IPS-NIHi7 (cell line): Measurements from ENCODE around the gene TIGD1.

ENCODE experiments used
- DNase-seq: peaks from one replicate; pipeline ENCODE4 v3.0.0; 2012; ENCODE audit warnings: mixed read lengths; ENCODE audit errors: extremely low spot score

TIGD1 gene

DNA sequence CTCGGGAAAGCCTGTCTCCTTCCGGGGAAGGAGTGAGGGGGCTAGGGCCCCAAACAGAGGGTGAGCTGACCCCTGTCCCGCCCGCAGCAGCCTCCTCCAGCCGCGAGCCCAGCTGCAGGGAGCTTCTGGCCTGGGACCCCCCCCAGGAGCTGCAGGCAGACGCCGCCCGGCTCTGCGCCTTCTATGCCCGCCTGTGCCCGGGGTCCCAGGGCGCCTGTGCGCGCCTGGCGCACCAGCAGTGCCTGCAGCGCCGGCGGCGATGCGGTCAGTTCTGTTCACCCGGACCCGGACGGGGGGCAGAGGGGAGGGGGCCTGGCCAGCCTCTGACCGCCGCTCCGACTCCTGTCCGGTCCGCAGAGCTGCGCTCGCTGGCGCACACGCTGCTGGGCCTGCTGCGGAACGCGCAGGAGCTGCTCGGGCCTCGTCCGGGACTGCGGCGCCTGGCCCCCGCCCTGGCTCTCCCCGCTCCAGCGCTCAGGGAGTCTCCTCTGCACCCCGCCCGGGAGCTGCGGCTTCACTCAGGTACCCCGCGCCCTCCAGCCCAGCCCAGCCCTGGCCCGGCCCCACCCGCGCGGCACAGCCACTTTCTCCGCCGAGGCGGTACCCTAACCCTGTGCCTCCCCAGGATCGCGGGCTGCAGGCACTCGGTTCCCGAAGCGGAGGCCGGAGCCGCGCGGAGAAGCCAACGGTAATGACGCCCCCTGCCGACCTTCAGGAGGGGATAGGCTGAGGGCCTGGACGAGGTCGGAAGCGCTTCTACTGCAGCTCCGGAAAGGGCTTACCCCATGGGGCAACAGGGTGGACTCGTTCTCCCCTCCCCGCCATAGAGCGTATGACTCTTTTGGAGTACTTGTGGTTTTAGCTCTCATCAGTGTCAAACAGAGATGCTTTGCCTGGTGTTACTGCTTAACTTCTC is 26.4 kb downstream of the TIGD1 start:
- peak; percentile 86 for DNase-seq

DNA sequence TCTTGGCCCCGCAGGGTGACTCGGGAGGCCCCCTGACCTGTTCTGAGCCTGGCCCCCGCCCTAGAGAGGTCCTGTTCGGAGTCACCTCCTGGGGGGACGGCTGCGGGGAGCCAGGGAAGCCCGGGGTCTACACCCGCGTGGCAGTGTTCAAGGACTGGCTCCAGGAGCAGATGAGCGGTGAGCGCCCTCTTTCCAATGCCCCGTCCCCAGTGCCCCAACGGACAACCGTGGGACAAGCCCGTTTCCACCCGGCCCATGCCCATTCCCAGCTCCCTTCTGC is 27.0 kb downstream of the TIGD1 start:
- DNase-seq, result no peak

DNA sequence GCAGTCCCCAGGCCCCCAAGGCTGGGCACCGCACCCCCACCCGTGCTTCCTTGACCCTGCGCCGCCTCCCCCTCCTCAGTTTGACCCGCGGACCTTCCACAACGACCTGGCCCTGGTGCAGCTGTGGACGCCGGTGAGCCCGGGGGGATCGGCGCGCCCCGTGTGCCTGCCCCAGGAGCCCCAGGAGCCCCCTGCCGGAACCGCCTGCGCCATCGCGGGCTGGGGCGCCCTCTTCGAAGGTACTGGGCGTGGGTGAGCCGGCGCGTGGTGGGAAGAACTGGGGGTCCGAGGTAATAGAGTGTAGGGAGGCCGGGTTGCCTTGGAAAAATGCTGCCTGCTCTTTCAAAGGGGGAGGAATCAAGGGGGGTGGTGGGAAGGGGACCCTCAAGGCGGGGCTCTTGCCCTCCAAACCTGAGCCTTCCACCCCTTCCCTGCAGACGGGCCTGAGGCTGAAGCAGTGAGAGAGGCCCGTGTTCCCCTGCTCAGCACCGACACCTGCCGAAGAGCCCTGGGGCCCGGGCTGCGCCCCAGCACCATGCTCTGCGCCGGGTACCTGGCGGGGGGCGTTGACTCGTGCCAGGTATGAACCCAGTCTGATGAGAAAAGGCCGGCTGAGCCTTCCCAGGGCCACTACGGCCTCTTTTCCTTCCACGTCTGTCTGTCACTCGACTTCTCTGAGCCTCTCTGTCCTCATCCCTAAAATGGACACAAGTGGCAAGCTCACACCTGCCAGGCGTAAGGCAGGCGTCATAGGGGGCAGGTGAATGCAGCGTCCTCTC is 27.5 kb downstream of the TIGD1 start:
- DNase-seq, result no peak

DNA sequence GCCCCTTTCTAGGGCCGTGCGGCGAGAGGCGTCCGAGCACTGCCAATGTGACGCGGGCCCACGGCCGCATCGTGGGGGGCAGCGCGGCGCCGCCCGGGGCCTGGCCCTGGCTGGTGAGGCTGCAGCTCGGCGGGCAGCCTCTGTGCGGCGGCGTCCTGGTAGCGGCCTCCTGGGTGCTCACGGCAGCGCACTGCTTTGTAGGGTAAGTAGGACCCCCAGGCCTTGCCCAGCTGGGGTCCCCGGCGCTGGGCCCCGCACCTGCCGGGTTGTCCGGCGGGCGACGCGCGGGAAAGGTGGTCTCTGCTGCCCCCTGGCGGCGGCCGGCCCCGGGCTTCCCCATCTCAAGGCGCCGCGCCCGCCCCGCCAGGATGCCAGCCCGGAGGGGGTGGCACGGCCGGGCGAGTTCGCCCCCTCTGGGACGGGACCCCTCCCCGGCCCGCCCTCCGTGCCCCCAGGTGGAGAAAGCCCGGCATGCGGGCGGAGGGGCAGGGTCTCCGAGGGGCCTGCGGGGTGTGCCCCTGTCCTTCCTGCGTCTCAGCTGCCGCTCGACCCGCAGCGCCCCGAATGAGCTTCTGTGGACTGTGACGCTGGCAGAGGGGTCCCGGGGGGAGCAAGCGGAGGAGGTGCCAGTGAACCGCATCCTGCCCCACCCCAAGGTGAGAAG is 28.3 kb downstream of the TIGD1 start:
- peak; percentile 82 for DNase-seq

DNA sequence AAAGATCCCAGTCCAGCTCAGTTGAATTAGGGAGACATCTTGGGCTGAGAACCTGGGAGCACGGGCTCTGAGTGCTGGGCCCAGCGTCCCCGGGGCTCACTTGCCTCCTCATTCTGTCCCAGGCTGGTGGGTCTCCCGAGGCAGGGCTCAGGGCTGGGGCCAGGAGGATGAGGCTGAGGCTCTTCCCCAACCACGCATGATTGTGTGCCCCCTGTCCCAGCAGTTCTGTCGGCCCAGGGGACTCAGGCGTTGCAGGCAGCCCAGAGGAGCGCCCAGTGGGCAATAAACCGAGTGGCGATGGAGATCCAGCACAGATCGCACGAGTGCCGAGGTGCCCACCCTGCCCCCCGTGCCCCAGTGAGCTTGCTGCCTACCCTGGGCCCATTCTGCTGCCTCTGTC is 29.3 kb downstream of the TIGD1 start:
- no peak for DNase-seq

DNA sequence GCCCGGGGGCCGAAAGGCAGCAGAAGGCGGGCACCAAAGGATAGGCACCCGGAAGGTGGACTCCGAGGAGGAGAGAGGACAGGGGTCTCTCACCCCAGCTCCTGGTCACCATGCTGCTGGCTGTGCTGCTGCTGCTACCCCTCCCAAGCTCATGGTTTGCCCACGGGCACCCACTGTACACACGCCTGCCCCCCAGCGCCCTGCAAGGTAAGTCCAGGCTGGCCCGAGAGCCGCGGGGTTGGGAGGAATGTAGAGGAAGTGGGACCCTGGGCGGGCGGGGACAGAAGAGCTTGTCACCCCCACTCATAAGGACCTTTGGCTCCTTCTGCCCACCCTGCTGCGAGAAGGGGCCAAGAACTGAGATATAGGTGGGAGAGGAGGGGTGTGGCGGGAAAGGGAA is 29.9 kb downstream of the TIGD1 start:
- no peak for DNase-seq

DNA sequence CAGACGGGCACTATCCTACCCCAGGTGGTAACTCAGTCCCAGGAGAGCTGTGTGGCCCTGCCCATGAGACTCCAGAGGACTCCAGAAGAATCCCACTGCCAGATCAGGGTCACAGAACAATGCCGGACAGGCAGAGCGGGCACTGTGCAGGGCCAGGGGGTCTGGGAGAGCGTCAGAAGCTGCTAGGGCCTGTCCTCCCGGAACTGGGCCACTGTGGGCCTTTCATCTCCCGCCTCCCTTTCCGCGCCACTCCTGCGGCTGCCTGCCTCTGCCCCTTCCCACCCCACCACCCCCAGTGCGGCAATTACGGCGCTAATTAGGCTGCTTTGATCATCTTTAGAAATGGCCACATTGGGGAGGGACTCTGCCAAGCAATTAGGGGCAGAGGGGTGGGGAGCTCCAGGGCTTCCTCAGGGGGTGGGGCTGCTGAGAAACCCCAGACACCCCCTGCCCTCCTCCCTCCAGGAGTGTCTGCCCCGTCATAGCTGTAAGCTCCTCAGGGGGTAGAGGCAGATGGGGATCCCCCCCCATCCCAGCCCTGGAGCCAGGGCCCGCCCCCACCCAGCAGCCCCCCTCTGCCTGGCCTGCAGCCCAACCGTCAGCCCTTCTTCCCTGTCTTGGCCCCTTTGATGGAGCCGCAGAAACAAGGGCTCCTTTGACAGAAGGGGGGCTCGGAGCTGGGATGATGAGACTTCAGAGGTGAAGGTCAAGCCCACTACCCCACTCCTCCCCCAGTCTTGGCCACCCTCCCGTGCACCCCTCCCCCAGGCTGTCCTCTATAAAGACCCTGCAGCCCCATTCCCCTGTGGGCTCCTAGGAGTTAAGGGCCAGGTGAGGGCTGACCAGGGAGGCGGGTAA is 30.5 kb downstream of the TIGD1 start, which contains the start of gene PRSS56:
Gene PRSS56 (plus strand): TSS at position 808 of the 858 bp plus-strand sequence. CDS start 211 bp downstream, outside the sequence.
- no peak for DNase-seq

DNA sequence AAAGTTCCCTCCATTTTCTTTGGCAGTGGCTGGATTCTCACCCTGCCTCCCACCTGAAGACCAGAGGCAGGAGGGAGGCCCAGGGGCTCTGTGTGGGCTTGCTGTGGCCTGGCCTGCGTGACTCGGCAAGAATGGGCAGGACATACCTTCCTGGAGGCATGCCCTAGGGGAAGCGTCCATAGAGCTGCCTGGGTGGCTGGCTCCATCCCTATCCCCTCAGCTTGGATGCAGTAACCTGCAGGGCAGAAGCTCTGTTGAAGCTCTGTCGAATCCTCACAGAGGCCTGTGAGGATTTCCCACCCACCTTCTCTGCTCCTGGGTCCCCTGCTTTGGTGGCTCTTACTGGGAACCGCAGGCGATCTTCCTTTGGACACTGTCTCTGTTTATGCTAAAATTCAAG is 31.5 kb downstream of the TIGD1 start:
- no peak for DNase-seq

DNA sequence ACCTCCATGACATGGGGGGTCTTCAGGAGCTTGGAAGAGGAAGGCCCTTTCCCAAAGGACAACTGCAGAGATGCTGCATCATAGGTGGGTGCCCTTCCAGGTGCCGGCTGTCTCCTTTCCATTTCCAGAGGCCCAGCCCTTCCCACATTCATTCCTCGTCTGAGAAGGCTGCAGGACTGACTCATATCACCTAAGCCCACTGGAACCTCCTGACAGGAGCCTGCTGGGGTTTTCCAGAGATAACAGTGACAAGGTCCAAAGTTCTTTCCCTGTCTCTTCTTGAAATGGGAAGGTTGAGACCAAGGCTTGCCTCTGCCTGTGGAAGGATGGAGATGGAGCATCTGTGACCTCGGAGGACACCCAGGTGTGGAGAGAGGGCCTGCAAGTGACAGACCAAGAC is 33.8 kb downstream of the TIGD1 start:
- DNase-seq, result no peak

DNA sequence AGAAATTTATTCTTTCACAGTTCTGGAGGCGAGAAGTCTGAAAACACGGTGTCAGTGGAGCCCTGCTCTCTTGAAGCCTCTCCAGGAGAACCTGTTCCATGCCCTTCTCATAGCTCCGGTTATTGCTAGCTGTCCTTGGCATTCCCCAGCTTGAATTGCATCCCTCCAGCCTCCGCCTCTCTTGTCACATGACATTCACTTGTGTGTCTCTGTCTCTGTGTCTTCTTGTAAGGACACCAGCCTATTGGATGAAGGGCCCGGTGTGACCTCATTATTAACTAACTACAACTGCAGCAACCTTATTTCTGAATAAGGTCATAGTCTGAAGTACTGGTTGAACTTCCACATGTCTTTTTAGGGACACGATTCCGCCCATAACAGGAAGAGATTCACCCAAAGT is 34.7 kb downstream of the TIGD1 start:
- no peak for DNase-seq

DNA sequence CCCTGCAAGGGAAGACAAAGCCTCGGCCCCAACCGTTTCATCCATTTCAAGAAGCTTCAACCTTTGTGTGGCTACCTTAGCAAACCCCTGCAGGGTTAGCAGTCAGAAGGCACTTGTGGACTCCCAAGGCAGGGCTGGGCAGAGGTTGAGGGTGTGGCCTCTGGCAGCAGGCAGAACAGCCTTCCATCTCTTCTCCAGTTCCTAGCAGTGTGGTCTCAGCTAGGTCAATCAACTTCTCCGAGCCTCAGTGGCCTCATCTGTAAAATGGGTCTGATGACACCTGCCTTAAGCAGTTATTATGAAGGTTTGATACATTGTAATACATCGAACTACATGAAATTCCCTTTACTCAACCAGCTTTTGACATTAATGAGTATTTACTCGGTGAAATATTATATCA is 37.0 kb downstream of the TIGD1 start:
- DNase-seq, result no peak

DNA sequence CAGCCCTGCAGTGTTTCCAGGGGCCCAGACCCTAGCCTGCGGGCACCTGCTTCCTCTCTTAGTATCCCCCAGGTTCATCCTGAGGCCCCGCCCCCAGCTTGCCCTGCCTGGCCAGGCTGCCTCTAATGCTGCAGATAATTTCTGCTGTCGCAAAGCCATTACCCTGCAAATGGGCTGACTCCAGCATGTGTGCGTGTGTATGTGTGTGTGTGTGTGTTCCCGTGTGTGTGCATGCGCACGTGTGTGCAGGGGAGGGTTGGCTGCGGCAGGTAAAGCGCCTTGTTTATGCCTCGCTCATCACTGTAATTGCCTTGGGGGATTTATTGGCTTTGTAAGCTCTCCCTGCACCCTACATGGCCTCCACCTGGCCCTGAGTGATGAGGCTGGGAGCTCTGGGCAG is 37.8 kb downstream of the TIGD1 start:
- no peak for DNase-seq

DNA sequence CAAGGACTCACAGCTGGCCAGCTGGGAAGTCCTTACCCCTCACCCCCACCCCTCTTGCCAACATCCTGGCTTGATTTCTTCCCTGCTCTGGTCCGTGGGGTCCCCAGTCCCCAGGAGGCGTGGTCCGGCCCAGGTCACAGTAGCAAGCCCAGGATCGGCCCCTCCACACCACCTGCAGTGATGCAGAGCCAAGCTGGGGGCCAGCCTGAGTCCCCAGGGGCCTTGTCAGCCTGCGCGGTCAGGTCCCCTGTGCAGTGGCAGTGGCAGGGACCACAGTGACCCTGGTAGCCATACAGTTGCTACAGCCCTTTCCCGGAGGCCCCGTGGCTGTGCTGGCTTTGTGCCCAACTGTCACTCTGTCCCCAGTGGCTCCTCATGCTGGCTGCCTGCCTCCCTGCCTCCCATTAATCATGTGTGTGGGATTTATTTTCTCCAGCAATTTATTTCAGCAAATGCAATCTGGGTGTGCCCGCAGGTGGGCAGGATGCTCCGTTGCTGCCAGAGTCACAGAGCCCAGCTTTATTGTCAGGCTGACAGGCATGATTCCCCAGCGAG is 38.9 kb downstream of the TIGD1 start:
- DNase-seq, result no peak

DNA sequence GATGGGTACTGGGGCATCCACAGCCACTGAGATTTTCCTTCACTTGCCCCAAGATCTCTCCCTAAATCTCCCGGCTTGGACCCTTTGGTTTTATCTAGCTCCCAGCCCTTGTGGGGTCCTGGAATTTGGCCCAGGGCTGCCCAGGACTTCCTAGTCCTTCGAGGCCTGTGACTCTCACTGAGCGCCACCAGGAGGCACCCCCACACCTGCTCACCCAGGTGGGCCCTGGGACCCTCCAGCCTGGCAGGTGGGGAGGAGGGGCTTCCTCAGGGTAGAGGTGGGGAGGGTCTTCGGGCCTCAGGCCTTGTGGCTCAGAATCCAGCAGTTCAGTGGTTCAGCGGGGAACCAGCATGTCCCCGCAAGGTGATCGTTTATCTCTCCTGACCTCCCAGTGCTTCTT is 42.1 kb downstream of the TIGD1 start:
- no peak for DNase-seq

DNA sequence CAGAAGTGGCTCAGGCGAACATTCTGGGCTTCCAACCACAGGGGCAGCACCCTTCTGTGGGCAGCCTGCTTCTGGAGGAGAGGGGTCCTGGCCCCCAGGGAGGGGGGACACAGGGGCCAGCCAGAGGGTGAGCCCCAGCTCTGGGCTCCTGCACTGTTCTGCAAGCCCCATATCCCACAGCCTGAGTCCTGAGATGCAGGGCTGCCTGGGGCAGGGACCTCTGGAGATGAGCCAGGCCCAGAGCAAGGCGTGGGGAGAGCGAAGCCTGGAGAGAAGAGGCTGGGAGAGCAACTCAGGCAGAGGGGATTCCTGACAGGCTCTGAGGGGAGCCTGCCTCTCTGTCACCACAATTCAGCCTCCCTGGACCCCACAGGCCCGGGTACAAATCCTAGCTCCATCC is 43.6 kb downstream of the TIGD1 start:
- DNase-seq, result no peak

DNA sequence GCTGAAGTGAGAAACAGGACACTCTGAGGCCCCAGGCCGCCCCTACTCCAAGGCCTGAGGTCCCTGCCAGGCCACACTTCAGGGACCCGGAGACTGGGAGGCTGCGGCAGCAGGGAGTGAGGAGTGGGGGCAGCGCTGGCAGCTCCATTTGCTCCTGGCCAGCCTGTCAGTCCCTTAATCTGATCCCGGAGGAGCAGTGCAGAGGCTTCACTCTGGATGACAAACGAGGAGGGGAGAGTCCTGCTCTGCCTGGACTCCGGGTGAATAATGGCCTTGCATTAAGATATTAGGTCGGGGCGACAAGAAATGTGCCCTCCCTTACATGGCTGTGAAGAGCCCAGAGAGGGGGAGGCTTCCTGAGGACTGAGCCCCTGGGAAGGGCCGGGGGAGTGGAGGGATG is 44.5 kb downstream of the TIGD1 start:
- DNase-seq, result no peak

DNA sequence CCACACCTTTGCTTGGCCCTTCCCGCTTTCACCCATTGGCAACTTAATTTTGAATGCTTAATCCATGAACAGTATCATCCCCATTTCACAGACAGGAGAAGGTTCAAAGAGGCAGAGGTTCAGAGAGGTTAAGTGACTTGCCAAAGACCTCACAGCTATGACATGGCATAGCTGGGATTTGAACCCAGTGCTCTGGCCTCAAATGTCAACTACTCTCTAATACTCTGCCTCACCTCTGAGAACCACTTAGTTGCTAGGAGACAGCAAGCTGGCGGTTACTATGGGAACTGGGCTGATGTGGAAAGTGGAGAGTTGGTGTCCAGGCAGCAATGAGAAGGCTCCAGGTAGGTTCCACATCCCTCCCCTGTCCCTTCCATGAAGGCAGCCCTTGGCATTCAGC is 45.9 kb downstream of the TIGD1 start:
- no peak for DNase-seq

DNA sequence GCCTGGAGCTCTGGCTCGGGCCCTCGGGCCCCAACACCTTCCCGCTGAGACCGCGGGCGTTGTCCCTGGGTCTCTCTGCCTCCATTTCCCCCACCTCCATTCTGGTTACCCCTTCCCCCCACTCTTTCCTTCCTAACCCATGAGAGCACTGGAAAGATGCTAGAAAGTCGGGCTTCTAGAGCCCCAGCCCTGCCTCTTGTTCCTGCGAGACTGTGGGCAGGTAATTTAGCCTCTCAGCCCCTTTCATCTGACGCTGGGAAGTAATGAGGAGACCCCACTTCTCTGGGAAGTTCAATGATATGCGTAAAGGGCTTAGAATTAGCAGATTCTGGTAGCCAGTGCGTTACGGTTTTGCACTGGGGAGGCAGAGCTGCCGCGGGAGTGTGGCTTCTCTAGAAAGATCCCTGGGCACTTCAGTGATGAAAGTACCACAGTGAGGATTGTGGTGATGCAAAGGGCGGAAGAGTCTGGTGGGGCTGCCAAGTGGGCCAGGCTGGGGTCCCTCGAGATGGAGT is 46.5 kb downstream of the TIGD1 start:
- DNase-seq, result no peak

DNA sequence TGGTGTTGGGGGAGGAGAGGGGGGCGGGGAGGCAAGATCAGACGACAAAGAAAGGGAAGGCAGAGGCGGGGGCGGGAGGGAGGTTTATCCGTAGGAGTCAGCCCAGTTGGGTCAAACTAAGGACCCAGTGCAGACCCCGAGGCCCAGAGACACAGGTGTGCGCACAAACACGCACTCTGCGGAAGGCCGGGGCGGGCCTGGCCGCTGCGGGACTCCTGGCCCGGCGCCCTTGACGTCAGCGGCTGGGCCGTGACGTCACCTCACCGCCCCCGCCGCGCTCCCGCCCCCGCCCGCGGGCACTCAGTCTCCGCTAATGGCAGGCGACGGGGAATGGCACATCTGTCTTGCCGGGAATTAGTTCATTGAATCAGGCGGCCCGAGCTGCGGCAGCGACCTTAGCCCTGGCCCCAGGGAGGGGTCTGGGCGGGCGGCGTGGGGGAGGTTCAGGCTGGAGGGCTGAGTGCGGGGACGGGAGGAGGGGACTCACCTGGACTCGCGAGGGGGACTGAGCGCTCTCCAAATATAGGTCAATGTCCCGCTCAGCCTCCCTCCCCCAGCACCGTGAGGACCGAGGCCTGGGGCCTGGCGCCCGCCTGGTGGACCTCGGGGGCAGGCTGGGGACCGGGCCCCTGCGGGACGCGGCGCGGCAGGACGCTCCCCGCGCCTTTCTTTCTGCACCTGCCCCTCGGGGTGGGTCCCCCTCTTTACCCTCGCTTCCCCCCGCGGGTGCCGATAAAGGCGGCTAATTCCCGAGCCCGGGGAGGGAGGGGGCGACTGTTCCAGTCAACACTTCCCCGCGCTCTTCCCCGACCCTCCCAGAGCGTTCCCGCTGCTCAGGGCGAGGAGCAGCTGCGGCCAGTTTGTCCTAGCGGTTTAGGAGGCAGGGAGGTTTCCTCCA is 47.2 kb downstream of the TIGD1 start:
- DNase-seq, result peak; percentile 74

DNA sequence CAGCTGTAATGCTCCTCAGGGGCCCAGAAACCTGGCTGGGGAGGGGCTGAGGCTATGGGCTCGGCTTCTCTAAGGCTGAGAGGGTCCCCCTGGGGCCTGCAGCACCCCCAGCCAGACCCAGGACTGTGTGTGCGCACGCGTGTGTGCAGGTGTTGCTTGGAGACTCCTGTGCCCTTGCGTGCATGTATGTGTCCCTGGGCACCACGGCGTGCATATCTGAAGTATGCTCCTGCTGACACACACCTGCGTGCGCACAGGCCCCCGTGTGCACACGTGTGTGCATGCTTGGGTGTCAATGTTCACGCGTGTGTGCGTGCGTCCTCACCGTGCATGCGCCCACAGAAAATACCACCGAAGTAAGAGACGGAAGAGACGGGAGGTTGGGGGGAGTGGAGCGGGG is 47.8 kb downstream of the TIGD1 start:
- no peak for DNase-seq
